IPS-NIHi7 (cell line): ENCODE results near the gene PAM.
A peak's percentile ranks its signal among the peaks of the same experiment; 100 is the strongest.
"Not testable (repeated sequence)": the region's sequence is repeated elsewhere in the genome, so short reads cannot be mapped to it uniquely, and the experiment has no call there.

Source experiments
- DNase-seq: peaks from one replicate; pipeline ENCODE4 v3.0.0; 2012; ENCODE audit warnings: mixed read lengths; ENCODE audit errors: extremely low spot score

PAM gene

GRCh38 chr5:102998224-102998623, 243.1 kb downstream of the PAM start:
- no peak for DNase-seq

GRCh38 chr5:102999191-102999590, 244.1 kb downstream of the PAM start:
- no peak for DNase-seq

GRCh38 chr5:102999621-103000020, 244.5 kb downstream of the PAM start:
- DNase-seq: not testable (repeated sequence)

- no peak for DNase-seq
Observed at GRCh38 chr5:103000089-103000488, 245.0 kb downstream of the PAM start.

GRCh38 chr5:103003872-103004271, 248.8 kb downstream of the PAM start:
- DNase-seq: no peak

- no peak for DNase-seq
Observed at GRCh38 chr5:103005276-103005675, 250.2 kb downstream of the PAM start.

GRCh38 chr5:103006921-103007320, 251.8 kb downstream of the PAM start:
- no peak for DNase-seq

GRCh38 chr5:103010168-103010567, 255.1 kb downstream of the PAM start:
- DNase-seq: no peak

GRCh38 chr5:103013933-103014552, 258.9 kb downstream of the PAM start:
- no peak for DNase-seq

- no peak for DNase-seq
Observed at GRCh38 chr5:103014983-103015382, 259.9 kb downstream of the PAM start.

- DNase-seq: no peak
Observed at GRCh38 chr5:103016167-103016566, 261.1 kb downstream of the PAM start.

GRCh38 chr5:103019804-103020203, 264.7 kb downstream of the PAM start:
- DNase-seq: no peak

- DNase-seq: no peak
Observed at GRCh38 chr5:103021314-103021713, 266.2 kb downstream of the PAM start.

- no peak for DNase-seq
Observed at GRCh38 chr5:103027267-103027666, 272.2 kb downstream of the PAM start.

- peak; percentile 23 for DNase-seq
Observed at GRCh38 chr5:103031607-103032006, 276.5 kb downstream of the PAM start.

- no peak for DNase-seq
Observed at GRCh38 chr5:103033696-103034095, 278.6 kb downstream of the PAM start.

GRCh38 chr5:103034662-103035392, 279.7 kb downstream of the PAM start:
- DNase-seq: no peak

- DNase-seq: no peak
Observed at GRCh38 chr5:103035701-103036100, 280.6 kb downstream of the PAM start.

- DNase-seq: no peak
Observed at GRCh38 chr5:103036601-103037000, 281.5 kb downstream of the PAM start.

- DNase-seq: no peak
Observed at GRCh38 chr5:103037673-103038455, 282.8 kb downstream of the PAM start.

GRCh38 chr5:103041071-103041676, 286.1 kb downstream of the PAM start:
- DNase-seq: no peak

GRCh38 chr5:103046706-103047105, 291.6 kb downstream of the PAM start:
- DNase-seq: not testable (repeated sequence)
